Neutrophil (primary cell): ENCODE measurements around the gene BAZ2B.

Experiments used
- H3K27ac ChIP-seq: fragments of 200-600 bp; sonication (generic); 2 replicates; pipeline ENCODE4 v1.5.1; 2016; ENCODE audit warnings: mild to moderate bottlenecking, moderate library complexity
- H3K27me3 ChIP-seq: fragments of 200-600 bp; sonication (generic); 2 replicates; pipeline ENCODE4 v1.6.0; 2016; ENCODE audit warnings: mild to moderate bottlenecking
- H3K36me3 ChIP-seq: fragments of 200-600 bp; sonication (generic); 2 replicates; pipeline ENCODE4 v1.5.1; 2017
- H3K4me1 ChIP-seq, 2 experiments: fragments of 200-600 bp in 1 of 2; sonication (generic) in 1 of 2; 1 replicate in 1 of 2; 2 replicates in 1 of 2; pipeline versions ENCODE4 v1.5.1 to v1.6.1; 2013 to 2016; ENCODE audit warnings: low read depth in 1 of 2, low read length in 1 of 2, mild to moderate bottlenecking in 1 of 2, moderate library complexity in 1 of 2; ENCODE audit not compliant: control insufficient read depth in 1 of 2, insufficient read depth in 1 of 2
- H3K4me3 ChIP-seq, 2 experiments: fragments of 200-600 bp in 1 of 2; sonication (generic) in 1 of 2; 1 replicate in 1 of 2; 2 replicates in 1 of 2; pipeline ENCODE4 v1.5.1; 2013 to 2016; ENCODE audit warnings: low read depth in 1 of 2, low read length in 1 of 2, mild to moderate bottlenecking in 1 of 2, moderate library complexity in 1 of 2
- H3K9me3 ChIP-seq: fragments of 200-600 bp; sonication (generic); 2 replicates; pipeline ENCODE4 v1.5.1; 2016
- CTCF ChIP-seq: fragments of 200-600 bp; sonication (generic); IDR thresholded peaks from 2 replicates; pipeline ENCODE4 v1.5.1; 2016; ENCODE audit warnings: antibody characterized with exemption

BAZ2B gene

GRCh38 chr2:159497256-159497655 is 119.1 kb downstream of the BAZ2B start:
- H3K27me3 ChIP-seq, result no peaks in the 10 kb centered on the region
- no peak overlapping the region for H3K4me3 ChIP-seq
- H3K4me1 ChIP-seq, result peaks cover 11 to 13% of the 10 kb centered on the region in 2 experiments
- H3K36me3 ChIP-seq, result no peaks in the 10 kb centered on the region
- TF ChIP-seq CTCF, result no peak
- H3K27ac ChIP-seq, result peak overlapping the region; percentile 63
- H3K9me3 ChIP-seq, result no peaks in the 10 kb centered on the region

- Histone ChIP-seq H3K36me3 (no peaks in the 10 kb centered on the region), H3K27ac (no peak overlapping the region), H3K27me3 (no peaks in the 10 kb centered on the region), H3K9me3 (no peaks in the 10 kb centered on the region), H3K4me3 (no peak overlapping the region), H3K4me1 (no peaks in the 10 kb centered on the region)
- TF ChIP-seq CTCF, result no peak
These were observed 126.9 kb downstream of the BAZ2B start for GRCh38 chr2:159489476-159489875.

GRCh38 chr2:159484532-159484931 is 131.8 kb downstream of the BAZ2B start:
- Histone ChIP-seq H3K9me3 (no peaks in the 10 kb centered on the region), H3K4me1 (no peaks in the 10 kb centered on the region), H3K27ac (no peak overlapping the region), H3K27me3 (no peaks in the 10 kb centered on the region), H3K4me3 (no peak overlapping the region), H3K36me3 (no peaks in the 10 kb centered on the region)
- TF ChIP-seq CTCF, result no peak

- Histone ChIP-seq H3K27ac (no peak overlapping the region), H3K9me3 (no peaks in the 10 kb centered on the region), H3K4me1 (no peaks in the 10 kb centered on the region), H3K27me3 (no peaks in the 10 kb centered on the region), H3K4me3 (no peak overlapping the region), H3K36me3 (peaks cover 33% of the 10 kb centered on the region)
- no peak for TF ChIP-seq CTCF
These were observed 140.0 kb downstream of the BAZ2B start for GRCh38 chr2:159476329-159476728.

GRCh38 chr2:159475793-159476192 is 140.6 kb downstream of the BAZ2B start:
- H3K27me3 ChIP-seq, result no peaks in the 10 kb centered on the region
- no peak for TF ChIP-seq CTCF

GRCh38 chr2:159471340-159471739 is 145.0 kb downstream of the BAZ2B start:
- TF ChIP-seq CTCF, result no peak
- H3K9me3 ChIP-seq, result no peaks in the 10 kb centered on the region
- H3K36me3 ChIP-seq, result peaks cover 17% of the 10 kb centered on the region
- no peaks in the 10 kb centered on the region for H3K4me1 ChIP-seq
- H3K4me3 ChIP-seq, result no peak overlapping the region
- no peaks in the 10 kb centered on the region for H3K27me3 ChIP-seq
- H3K27ac ChIP-seq, result peak overlapping the region; percentile 42

More at GRCh38 chr2:159475793-159476192, 140.6 kb downstream of the BAZ2B start:
- Histone ChIP-seq H3K27ac (no peak overlapping the region), H3K4me1 (no peaks in the 10 kb centered on the region), H3K4me3 (no peak overlapping the region), H3K9me3 (no peaks in the 10 kb centered on the region), H3K36me3 (peaks cover 33% of the 10 kb centered on the region)
